ENCODE results near the gene SPATS2. TPM values are rescaled to one million over a fixed set of nuclear protein-coding genes. Genes with fewer than 3 reads are reported as not detected.
A peak's percentile ranks its signal among the peaks of the same experiment; 100 is the strongest.
"Not testable (repeated sequence)": the region's sequence is repeated elsewhere in the genome, so short reads cannot be mapped to it uniquely, and the experiment has no call there.

The SPATS2 gene
- total RNA-seq, 1 experiment from 2014 or later = 41.7 TPM

- Histone ChIP-seq H3K4me3 (no peak overlapping the region), H3K9me3 (replicated peaks) (no peaks in the 10 kb centered on the region), H3K27ac (no peak overlapping the region), H3K4me1 (replicated peaks) (no peaks in the 10 kb centered on the region; the same call in 1 of the 2 replicates), H3K27me3 (replicated peaks) (no peaks in the 10 kb centered on the region), H3K36me3 (peaks cover 4% of the 10 kb centered on the region; the same call in 1 of the 2 replicates)
- no peak for DNase-seq (ENCODE audit: low read depth in 1 of 2, low spot score in 2 of 2)
Observed at GRCh38 chr12:49414364-49414763, 47.1 kb downstream of the SPATS2 start.

GRCh38 chr12:49415521-49415970 lies 48.3 kb downstream of the SPATS2 start:
- no peak for DNase-seq (ENCODE audit: low read depth in 1 of 2, low spot score in 2 of 2)
- no peaks in the 10 kb centered on the region; the same call in 1 of the 2 replicates for H3K4me1 ChIP-seq (replicated peaks)
- H3K4me3 ChIP-seq = no peak overlapping the region
- H3K27ac ChIP-seq = no peak overlapping the region
- peaks cover 4% of the 10 kb centered on the region; the same call in 1 of the 2 replicates for H3K36me3 ChIP-seq
- no peaks in the 10 kb centered on the region for H3K27me3 ChIP-seq (replicated peaks)
- H3K9me3 ChIP-seq (replicated peaks) = no peaks in the 10 kb centered on the region

DNA sequence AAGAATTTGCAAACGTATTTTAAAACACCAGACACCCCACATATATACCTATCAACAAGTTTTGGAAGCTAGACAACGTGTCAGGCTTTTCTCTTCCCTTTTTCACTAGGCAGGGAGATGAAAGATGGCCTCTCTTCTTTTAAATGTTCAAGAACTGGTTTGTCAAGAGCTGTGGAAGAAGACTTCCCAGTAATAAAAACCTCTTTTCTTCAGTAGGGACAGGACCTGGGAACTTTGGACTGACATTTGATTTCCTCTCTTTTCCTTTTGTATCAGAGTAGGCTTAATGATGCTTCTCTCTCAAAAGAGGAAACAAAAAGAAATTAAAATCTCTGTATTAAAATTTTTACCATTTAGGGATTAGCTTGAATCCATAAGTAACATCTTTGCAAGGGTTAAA lies 49.6 kb downstream of the SPATS2 start:
- Histone ChIP-seq H3K27ac (no peak overlapping the region), H3K4me3 (no peak overlapping the region), H3K27me3 (replicated peaks) (no peaks in the 10 kb centered on the region), H3K9me3 (replicated peaks) (no peaks in the 10 kb centered on the region), H3K4me1 (replicated peaks) (no peaks in the 10 kb centered on the region), H3K36me3 (peaks cover 4% of the 10 kb centered on the region; the same call in 1 of the 2 replicates)
- DNase-seq (ENCODE audit: low read depth in 1 of 2, low spot score in 2 of 2) = no peak

GRCh38 chr12:49417558-49417957 lies 50.3 kb downstream of the SPATS2 start:
- Histone ChIP-seq H3K9me3 (replicated peaks) (no peaks in the 10 kb centered on the region), H3K36me3 (peaks cover 4% of the 10 kb centered on the region; the same call in 1 of the 2 replicates), H3K27ac (no peak overlapping the region), H3K4me1 (replicated peaks) (no peaks in the 10 kb centered on the region), H3K4me3 (no peak overlapping the region), H3K27me3 (replicated peaks) (no peaks in the 10 kb centered on the region)
- no peak for DNase-seq (ENCODE audit: low read depth in 1 of 2, low spot score in 2 of 2)

DNA sequence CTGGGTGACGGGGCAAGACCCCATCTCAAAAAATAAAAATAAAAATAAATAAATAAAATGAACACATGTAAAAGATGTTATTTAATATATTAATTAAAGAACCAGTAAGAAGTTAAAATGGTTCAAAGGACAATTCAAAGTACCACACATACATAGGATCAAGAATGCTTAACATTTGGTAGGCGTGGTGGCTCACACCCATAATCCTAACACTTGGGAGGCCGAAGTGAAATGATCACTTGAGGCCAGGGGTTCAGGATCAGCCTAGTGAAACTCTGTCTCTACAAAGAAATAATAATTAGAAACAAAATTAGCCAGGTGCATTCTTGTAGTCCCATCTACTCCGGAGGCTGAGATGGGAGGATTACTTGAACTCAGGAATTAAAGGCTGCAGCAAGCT lies 53.3 kb downstream of the SPATS2 start:
- no peak for DNase-seq (ENCODE audit: low read depth in 1 of 2, low spot score in 2 of 2)

GRCh38 chr12:49422114-49422513 lies 54.9 kb downstream of the SPATS2 start:
- H3K4me1 ChIP-seq (replicated peaks) = no peaks in the 10 kb centered on the region
- no peak overlapping the region for H3K4me3 ChIP-seq
- H3K27me3 ChIP-seq (replicated peaks) = no peaks in the 10 kb centered on the region
- H3K36me3 ChIP-seq = peaks cover 10% of the 10 kb centered on the region
- H3K27ac ChIP-seq = no peak overlapping the region
- no peaks in the 10 kb centered on the region for H3K9me3 ChIP-seq (replicated peaks)
- no peak for DNase-seq (ENCODE audit: low read depth in 1 of 2, low spot score in 2 of 2)

More for the DNA sequence above, 53.3 kb downstream of the SPATS2 start:
- Histone ChIP-seq H3K27ac (no peak overlapping the region), H3K36me3 (peaks cover 2% of the 10 kb centered on the region), H3K4me3 (no peak overlapping the region), H3K4me1 (replicated peaks) (no peaks in the 10 kb centered on the region), H3K27me3 (replicated peaks) (no peaks in the 10 kb centered on the region), H3K9me3 (replicated peaks) (no peaks in the 10 kb centered on the region)

DNA sequence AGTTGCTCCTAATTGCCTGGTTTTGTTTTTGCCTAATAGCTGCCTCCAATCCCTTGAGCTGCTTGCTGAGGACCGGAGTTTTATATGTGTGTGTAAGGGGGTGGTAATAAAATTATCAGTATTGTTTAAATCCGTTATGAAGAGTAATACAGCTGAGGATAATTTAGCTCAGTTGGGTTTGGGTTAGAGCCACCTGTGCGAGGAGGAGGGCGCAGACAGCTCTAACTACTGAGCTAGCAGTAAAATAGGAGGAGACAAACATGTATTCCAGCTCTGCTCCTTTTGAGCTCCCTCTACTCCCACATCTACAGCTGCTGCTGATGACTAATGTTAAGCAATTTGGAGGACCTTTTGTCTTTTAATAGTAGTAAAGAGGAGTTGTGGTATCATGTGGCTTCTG lies 61.5 kb downstream of the SPATS2 start:
- DNase-seq (ENCODE audit: low read depth in 1 of 2, low spot score in 2 of 2) = peak in 1 of 2 experiments; percentile 37
- H3K4me3 ChIP-seq = no peak overlapping the region

DNA sequence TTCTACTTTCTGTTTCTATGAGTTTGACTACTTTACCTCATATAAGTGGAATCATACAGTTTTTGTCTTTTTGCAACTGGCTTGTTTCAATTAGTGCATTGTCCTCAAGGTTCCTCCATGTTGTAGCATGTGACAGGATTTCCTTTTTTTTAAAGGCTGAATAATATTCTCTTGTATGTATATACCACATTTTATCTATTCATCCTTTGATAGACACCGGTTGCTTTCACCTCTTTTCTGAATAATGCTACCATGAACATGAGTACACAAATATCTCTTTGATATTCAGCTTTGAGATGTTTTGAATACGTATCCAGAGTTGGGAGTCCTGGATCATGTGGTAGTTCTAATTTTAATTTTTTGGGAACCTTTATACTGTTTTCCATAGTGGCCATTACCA lies 65.4 kb downstream of the SPATS2 start:
- no peak for DNase-seq (ENCODE audit: low read depth in 1 of 2, low spot score in 2 of 2)
- Histone ChIP-seq H3K27me3 (replicated peaks) (no peaks in the 10 kb centered on the region), H3K4me1 (replicated peaks) (peaks cover 3% of the 10 kb centered on the region; the same call in 1 of the 2 replicates), H3K9me3 (replicated peaks) (no peaks in the 10 kb centered on the region), H3K36me3 (0 out of 2 replicates have a peak, but pooled peaks cover 4% of the 10 kb centered on the region), H3K27ac (no peak overlapping the region), H3K4me3 (no peak overlapping the region)

More for the DNA sequence above, 61.5 kb downstream of the SPATS2 start:
- Histone ChIP-seq H3K36me3 (peaks cover 14% of the 10 kb centered on the region), H3K27me3 (replicated peaks) (no peaks in the 10 kb centered on the region), H3K27ac (no peak overlapping the region), H3K4me1 (replicated peaks) (peaks cover 3% of the 10 kb centered on the region; the same call in 1 of the 2 replicates), H3K9me3 (replicated peaks) (no peaks in the 10 kb centered on the region)

- not testable (repeated sequence) for H3K27me3 ChIP-seq (replicated peaks); H3K9me3 ChIP-seq (replicated peaks); DNase-seq (ENCODE audit: low read depth in 1 of 2, low spot score in 2 of 2); H3K4me1 ChIP-seq (replicated peaks); H3K27ac ChIP-seq; H3K4me3 ChIP-seq; H3K36me3 ChIP-seq
Observed at GRCh38 chr12:49436799-49437198, 69.5 kb downstream of the SPATS2 start.

DNA sequence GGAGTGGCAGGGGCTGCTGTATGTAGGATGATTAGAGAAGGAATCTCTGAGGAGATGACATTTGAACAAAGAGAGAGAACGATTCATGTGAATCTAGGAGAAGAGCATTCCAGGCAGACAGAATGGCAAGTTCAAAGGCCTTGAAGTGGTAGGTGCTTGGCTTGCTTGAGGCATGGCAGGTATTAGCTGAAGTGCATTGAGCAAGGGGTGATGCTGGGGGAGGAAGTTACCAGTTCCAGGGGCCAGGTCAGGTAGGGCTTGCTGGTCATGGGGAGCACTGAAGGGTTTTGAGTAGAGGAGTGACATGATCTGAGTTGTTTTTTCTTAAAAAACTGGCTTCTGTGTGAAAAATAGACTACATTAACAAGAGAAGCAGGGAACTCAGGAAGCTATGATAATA lies 71.8 kb downstream of the SPATS2 start:
- Histone ChIP-seq H3K4me1 (replicated peaks) (no peaks in the 10 kb centered on the region), H3K36me3 (peaks cover 10% of the 10 kb centered on the region; the same call in 1 of the 2 replicates), H3K4me3 (no peak overlapping the region), H3K9me3 (replicated peaks) (no peaks in the 10 kb centered on the region), H3K27me3 (replicated peaks) (no peaks in the 10 kb centered on the region), H3K27ac (no peak overlapping the region)
- no peak for DNase-seq (ENCODE audit: low read depth in 1 of 2, low spot score in 2 of 2)

DNA sequence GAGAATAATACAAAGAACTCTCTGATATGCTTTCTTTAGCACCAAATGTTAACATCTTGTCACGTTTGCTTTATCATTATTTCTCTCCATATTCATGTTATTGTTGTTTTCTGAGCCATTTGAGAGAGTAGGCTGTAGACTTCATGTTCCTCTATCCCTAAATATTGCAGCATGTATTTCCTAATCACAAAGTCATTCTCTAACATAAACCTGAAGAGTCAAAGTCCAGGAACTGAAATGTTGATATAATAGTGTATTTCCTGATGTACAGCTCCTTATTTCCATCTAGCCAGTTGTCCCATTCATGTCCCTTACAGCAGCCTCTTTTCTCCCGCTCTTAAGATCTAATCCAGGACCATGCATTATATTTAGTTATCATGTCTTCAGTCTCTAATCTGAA lies 72.8 kb downstream of the SPATS2 start:
- DNase-seq (ENCODE audit: low read depth in 1 of 2, low spot score in 2 of 2) = no peak
- Histone ChIP-seq H3K27ac (no peak overlapping the region), H3K4me1 (replicated peaks) (no peaks in the 10 kb centered on the region)

DNA sequence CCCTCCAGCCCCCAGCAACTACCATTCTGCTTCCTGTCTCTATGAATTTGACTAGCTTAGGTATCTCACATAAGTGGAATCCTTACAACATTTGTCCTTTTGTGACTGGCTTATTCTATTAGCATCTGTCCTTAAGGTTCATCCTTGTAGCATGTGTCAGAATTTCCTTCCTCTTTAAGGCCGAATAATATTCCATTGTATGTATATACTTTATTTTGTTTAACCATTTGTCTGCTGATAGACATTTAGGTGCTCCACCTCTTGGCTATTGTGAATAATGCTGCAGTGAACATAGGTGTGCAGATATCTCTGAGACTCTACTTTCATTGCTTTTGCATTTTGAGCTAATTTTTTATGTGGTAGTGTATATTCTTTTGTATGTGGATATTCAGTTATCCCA lies 75.7 kb downstream of the SPATS2 start:
- peaks cover 10% of the 10 kb centered on the region; the same call in 1 of the 2 replicates for H3K36me3 ChIP-seq
- no peaks in the 10 kb centered on the region for H3K4me1 ChIP-seq (replicated peaks)
- no peak overlapping the region for H3K27ac ChIP-seq
- no peak for DNase-seq (ENCODE audit: low read depth in 1 of 2, low spot score in 2 of 2)
- H3K27me3 ChIP-seq (replicated peaks) = no peaks in the 10 kb centered on the region
- H3K4me3 ChIP-seq = no peak overlapping the region
- no peaks in the 10 kb centered on the region for H3K9me3 ChIP-seq (replicated peaks)

More for the DNA sequence above, 72.8 kb downstream of the SPATS2 start:
- Histone ChIP-seq H3K36me3 (peaks cover 10% of the 10 kb centered on the region; the same call in 1 of the 2 replicates), H3K27me3 (replicated peaks) (no peaks in the 10 kb centered on the region), H3K4me3 (no peak overlapping the region), H3K9me3 (replicated peaks) (no peaks in the 10 kb centered on the region)

DNA sequence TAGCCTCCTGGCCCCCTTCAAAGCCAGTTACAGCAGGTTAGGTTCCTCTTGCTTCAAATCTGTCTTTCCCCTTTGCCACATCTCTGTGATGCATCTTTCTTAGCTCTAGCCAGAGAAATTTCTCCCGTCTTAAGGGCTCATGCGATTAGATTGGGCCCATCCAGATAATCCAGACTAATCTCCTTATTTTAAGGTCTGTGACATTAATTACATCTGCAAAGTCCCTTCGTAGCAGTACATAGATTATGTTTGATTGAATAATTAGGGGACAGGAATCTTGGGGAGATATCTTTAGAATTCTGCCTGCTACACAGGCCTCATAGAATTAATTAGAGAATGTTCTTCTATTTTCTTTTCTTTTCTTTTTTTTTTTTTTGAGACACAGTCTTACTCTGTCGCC lies 79.3 kb downstream of the SPATS2 start:
- Histone ChIP-seq H3K27me3 (replicated peaks) (no peaks in the 10 kb centered on the region), H3K9me3 (replicated peaks) (no peaks in the 10 kb centered on the region), H3K4me1 (replicated peaks) (no peaks in the 10 kb centered on the region), H3K36me3 (peaks cover 8% of the 10 kb centered on the region; the same call in 1 of the 2 replicates), H3K4me3 (no peak overlapping the region), H3K27ac (no peak overlapping the region)
- no peak for DNase-seq (ENCODE audit: low read depth in 1 of 2, low spot score in 2 of 2)

DNA sequence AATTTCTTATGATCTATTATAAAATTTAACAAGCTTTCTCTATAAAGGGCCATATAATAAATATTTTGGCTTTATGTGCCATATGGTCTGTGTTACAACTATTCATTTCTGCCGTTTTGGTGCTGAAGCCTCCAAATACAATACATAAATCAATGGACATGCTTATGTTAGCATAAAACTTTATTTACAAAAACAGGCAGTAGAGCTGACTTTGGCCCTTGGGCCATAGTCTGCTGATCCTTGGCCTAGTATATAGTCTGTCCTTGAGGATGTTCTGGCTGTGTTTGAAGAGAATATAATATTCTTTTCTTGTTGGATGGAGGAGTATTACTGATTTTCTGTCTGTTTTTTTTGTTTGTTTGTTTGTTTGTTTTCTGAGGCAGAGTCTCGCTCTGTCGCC lies 81.6 kb downstream of the SPATS2 start:
- H3K36me3 ChIP-seq = no peaks in the 10 kb centered on the region
- no peak overlapping the region for H3K27ac ChIP-seq
- no peaks in the 10 kb centered on the region for H3K27me3 ChIP-seq (replicated peaks)
- no peaks in the 10 kb centered on the region for H3K9me3 ChIP-seq (replicated peaks)
- H3K4me1 ChIP-seq (replicated peaks) = no peaks in the 10 kb centered on the region
- no peak overlapping the region for H3K4me3 ChIP-seq
- no peak for DNase-seq (ENCODE audit: low read depth in 1 of 2, low spot score in 2 of 2)

Measured in SJSA1 (cell line).